Measurements from ENCODE around the gene TMEM132C.

DNA sequence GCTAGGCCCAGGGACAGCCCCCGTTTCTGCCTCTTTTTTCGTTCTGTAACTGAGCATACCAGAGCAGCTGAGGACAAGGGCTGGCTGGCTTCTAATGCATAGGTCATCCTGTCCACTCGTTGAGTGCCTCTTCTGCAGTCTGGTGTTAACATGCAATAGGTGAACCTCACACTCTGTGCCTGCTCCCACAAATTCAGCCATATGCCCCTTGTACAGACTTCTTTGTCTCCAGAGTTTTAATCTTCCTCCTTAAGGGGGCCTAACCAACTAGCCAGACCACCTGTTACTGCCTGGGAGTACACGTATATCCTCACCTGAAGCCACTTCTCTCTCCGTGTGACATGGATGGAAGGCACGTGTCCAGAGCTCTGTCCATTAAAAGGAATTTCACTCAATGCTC lies 445.7 kb downstream of the TMEM132C start:
- TF ChIP-seq, protein P1, sequence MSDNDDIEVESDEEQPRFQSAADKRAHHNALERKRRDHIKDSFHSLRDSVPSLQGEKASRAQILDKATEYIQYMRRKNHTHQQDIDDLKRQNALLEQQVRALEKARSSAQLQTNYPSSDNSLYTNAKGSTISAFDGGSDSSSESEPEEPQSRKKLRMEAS (IDR thresholded peaks at IDR 0.05) = no peak
- TF ChIP-seq SMC3 (IDR thresholded peaks at IDR 0.05) (no peak), RAD21 (conservative IDR thresholded peaks at IDR 0.05 in 1 of 2, IDR thresholded peaks at IDR 0.05 in 1 of 2) (no peak), KDM1A (IDR thresholded peaks at IDR 0.05; ENCODE audit: low read depth) (no peak), MYC (IDR thresholded peaks at IDR 0.05; ENCODE audit: borderline replicate concordance, low read length) (no peak), JUN (IDR thresholded peaks at IDR 0.05) (no peak), EP300 (IDR thresholded peaks at IDR 0.05) (no peak), EHF (CRISPR knock-in tag; IDR thresholded peaks at IDR 0.05) (no peak), POLR2A (IDR thresholded peaks at IDR 0.05; ENCODE audit: low read length) (no peak)
- TF ChIP-seq, protein P2, sequence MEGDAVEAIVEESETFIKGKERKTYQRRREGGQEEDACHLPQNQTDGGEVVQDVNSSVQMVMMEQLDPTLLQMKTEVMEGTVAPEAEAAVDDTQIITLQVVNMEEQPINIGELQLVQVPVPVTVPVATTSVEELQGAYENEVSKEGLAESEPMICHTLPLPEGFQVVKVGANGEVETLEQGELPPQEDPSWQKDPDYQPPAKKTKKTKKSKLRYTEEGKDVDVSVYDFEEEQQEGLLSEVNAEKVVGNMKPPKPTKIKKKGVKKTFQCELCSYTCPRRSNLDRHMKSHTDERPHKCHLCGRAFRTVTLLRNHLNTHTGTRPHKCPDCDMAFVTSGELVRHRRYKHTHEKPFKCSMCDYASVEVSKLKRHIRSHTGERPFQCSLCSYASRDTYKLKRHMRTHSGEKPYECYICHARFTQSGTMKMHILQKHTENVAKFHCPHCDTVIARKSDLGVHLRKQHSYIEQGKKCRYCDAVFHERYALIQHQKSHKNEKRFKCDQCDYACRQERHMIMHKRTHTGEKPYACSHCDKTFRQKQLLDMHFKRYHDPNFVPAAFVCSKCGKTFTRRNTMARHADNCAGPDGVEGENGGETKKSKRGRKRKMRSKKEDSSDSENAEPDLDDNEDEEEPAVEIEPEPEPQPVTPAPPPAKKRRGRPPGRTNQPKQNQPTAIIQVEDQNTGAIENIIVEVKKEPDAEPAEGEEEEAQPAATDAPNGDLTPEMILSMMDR (IDR thresholded peaks at IDR 0.05) = no peak
- TF ChIP-seq, protein P3, sequence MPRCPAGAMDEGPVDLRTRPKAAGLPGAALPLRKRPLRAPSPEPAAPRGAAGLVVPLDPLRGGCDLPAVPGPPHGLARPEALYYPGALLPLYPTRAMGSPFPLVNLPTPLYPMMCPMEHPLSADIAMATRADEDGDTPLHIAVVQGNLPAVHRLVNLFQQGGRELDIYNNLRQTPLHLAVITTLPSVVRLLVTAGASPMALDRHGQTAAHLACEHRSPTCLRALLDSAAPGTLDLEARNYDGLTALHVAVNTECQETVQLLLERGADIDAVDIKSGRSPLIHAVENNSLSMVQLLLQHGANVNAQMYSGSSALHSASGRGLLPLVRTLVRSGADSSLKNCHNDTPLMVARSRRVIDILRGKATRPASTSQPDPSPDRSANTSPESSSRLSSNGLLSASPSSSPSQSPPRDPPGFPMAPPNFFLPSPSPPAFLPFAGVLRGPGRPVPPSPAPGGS (IDR thresholded peaks at IDR 0.05) = no peak
- TF ChIP-seq, protein P4, sequence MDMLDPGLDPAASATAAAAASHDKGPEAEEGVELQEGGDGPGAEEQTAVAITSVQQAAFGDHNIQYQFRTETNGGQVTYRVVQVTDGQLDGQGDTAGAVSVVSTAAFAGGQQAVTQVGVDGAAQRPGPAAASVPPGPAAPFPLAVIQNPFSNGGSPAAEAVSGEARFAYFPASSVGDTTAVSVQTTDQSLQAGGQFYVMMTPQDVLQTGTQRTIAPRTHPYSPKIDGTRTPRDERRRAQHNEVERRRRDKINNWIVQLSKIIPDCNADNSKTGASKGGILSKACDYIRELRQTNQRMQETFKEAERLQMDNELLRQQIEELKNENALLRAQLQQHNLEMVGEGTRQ (IDR thresholded peaks at IDR 0.05) = no peak
